SKM-1 (cell line): ENCODE results near the gene ZNF581.

ENCODE experiments used
- DNase-seq: peaks from one replicate; lab custom pipeline; 2025; ENCODE audit not compliant: unreplicated experiment; lab: John Stamatoyannopoulos, UW

The ZNF581 gene

GRCh38 chr19:55661826-55662225 lies 18.4 kb downstream of the ZNF581 start:
- DNase-seq: no peak

- no peak for DNase-seq
Observed at GRCh38 chr19:55663846-55664536, 20.5 kb downstream of the ZNF581 start.

- no peak for DNase-seq
Observed at GRCh38 chr19:55666343-55667005, 23.0 kb downstream of the ZNF581 start.

- no peak for DNase-seq
Observed at GRCh38 chr19:55667006-55667381, 23.5 kb downstream of the ZNF581 start.

- no peak for DNase-seq
Observed at GRCh38 chr19:55667511-55667910, 24.1 kb downstream of the ZNF581 start.

- DNase-seq: no peak
Observed at GRCh38 chr19:55667958-55668357, 24.5 kb downstream of the ZNF581 start.

- DNase-seq: no peak
Observed at GRCh38 chr19:55668603-55669348, 25.3 kb downstream of the ZNF581 start.

- no peak for DNase-seq
Observed at GRCh38 chr19:55669418-55670279, 26.2 kb downstream of the ZNF581 start.

- DNase-seq: no peak
Observed at GRCh38 chr19:55670280-55671053, 27.0 kb downstream of the ZNF581 start.

- no peak for DNase-seq
Observed at GRCh38 chr19:55671054-55671378, 27.6 kb downstream of the ZNF581 start.

- DNase-seq: no peak
Observed at GRCh38 chr19:55672418-55672817, 29.0 kb downstream of the ZNF581 start.

GRCh38 chr19:55673465-55673864 lies 30.0 kb downstream of the ZNF581 start:
- DNase-seq: no peak

- DNase-seq: no peak
Observed at GRCh38 chr19:55673889-55674288, 30.4 kb downstream of the ZNF581 start.

GRCh38 chr19:55674459-55674840 lies 31.0 kb downstream of the ZNF581 start:
- DNase-seq: no peak

GRCh38 chr19:55674841-55675660 lies 31.6 kb downstream of the ZNF581 start, which contains the start of gene EPN1:
Gene EPN1 (plus strand): TSS chr19:55675226. CDS start chr19:55678628, 3,402 bp downstream.
- DNase-seq: peak; percentile 66

- DNase-seq: no peak
Observed at GRCh38 chr19:55675661-55676354, 32.4 kb downstream of the ZNF581 start.

- no peak for DNase-seq
Observed at GRCh38 chr19:55676383-55676782, 32.9 kb downstream of the ZNF581 start.

GRCh38 chr19:55676889-55677505 lies 33.5 kb downstream of the ZNF581 start:
- no peak for DNase-seq
